Measurements from ENCODE around the gene GRM5.
"Not testable (repeated sequence)": the region's sequence is repeated elsewhere in the genome, so short reads cannot be mapped to it uniquely, and the experiment has no call there.

GRM5 gene

DNA sequence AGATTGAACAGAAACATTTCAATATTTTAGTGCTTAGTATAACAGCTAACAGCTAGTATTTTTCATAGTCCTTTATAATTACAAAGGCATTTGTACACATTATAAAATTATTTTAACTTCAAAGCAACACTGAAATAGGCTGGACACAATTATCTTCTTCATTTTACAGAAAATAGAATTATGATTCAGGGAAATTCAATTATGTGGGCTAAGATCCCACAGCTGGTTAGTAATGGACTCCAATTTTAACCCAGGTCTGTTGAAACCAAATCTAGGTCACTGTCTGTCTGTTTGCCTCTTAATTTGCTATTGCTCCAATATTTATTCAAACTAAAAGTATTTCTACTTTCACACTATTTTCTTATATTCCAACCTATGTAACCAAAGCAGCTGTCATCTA is 574.1 kb downstream of the GRM5 start:
- DNase-seq (ENCODE audit: low spot score) = no peak

DNA sequence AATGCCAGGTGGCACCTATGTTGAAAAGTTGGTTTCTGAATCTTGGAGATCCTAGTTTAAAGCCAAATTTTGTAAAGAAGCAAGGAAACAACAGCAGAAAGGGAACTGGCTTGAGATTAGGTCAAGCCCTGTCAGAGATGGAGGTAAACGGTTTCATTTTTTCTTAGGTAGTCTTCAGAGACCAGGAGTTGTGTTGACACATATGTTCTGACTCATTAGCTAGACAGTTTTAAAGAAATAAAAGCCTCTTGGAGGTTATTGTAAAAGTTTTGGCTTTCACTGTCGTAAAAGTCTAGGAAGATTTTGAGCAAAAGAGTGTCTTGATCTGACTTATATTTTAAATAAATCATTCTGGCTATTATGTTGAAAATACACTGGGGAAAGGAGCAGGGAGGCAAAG is 576.8 kb downstream of the GRM5 start:
- DNase-seq (ENCODE audit: low spot score) = no peak

DNA sequence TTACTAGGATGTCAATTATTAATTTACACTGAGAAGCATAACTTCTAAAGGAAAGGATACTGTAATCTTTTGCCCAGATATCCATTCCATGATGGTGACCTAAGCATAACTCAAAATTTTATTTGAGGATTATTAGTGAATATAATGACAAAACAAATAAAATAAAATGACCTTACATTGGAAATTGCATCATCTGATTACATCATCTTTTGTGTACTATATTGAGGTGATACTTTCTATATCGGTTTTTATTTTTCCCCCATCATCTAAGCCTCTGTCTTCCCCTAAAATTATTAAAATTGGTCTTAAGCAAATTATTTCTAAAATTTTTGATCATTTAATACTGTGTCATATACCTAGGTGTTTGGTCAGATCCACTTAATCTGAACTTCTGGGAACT is 578.1 kb downstream of the GRM5 start:
- DNase-seq (ENCODE audit: low spot score) = no peak

DNA sequence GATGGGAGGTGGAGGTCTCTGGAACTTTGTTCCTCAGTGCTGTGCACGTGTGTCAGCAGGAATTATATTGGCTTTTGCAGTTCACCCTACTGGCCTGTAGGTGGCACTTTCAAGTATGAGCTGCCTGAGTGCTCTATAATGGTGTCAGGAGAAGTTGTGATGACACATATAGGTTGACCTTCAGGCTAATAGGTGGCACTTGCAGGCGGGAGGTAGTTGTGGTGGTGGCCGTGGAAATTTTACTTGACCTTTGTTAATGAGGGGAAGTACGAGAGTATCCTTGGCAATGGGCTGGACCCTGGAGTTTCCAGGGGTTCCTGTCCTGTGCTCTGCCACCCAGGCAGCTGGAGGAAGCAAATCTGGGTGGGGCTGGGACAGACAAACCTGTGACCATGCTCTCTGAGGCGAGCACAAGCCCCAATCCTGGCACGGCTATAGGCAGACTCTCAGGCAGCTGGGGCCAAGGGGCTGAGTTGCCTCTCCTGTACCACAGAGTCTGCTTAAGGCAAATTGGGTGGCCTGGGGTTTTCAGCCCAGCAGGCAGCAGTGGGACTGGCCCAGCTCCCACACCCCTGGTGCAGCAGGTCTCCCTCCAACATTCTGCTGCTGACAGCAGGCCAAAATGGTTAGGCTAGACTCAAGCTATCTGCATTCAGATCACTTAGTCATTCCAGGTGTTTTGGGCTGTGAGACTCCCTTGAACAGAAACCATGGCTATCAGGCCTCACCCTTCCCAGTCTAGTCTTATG is 580.7 kb downstream of the GRM5 start:
- DNase-seq (ENCODE audit: low spot score) = peak; percentile 63

DNA sequence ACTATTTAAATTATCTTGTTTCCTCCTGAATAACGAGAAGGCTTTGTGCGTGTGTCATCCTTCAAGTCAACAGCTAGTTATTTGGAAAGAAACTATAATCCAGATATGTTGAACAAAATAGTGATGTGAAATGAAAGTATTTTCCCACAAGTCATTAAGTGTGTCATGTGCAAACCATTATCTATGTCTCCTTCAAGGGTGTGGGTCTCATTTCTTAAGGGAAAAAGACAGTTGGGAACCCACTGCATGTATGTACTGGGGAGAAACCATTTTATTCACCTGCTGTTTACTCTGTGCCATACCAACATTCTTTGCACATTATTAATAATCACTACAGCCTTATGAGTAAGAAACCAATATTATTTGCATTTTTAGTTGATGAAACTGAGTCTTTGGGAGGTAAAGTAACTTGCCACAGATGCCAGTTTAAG is 582.9 kb downstream of the GRM5 start:
- no peak for DNase-seq (ENCODE audit: low spot score)

DNA sequence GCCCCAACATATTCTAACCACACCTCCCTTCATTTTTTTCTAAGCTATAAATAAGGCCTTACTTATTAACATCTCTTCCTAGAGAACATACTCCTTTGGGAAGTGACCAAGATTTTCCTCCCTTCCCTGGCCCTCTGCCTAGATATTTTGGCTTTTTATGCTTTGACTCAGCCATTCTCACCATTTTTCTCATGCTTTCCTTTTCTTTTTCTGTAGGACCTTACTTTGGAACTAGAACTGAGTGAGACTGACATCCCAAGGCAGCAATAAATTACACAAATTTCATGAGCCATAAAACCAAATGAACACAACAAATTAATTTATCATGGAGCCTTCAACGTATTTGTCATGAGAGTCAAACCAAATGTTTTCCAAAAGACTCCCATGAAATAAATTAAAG is 585.6 kb downstream of the GRM5 start:
- DNase-seq (ENCODE audit: low spot score) = no peak

DNA sequence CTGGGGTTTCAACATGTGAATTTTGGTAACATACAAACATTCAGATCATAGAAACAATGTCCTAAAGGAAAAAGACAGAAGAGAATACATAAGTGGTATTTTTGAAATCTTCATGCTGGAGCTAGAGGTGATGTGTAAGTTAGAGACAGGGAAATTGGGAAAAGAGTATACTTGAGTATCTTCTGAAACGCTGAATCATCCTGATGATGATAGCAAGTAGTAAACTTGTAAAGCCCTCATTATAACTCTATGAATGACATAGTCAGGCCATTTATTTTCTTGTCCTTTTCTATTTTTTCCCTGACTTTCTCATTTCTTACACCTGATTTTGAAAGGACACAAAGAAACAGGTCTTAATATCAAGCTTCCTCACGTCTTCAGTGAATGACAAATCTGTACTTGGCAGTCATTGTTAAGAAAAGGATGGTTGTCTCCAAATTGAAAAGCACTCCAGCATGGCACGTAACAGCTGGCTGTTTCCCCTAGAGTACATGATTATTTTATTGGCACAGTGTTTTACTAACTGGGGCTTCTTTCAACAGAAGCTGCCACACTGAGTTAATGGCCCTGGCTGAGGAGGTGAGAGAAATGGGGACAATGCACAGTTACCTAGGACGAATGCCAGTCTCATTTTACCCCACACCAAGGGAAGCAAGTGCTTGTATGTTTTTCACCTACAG is 587.5 kb downstream of the GRM5 start:
- no peak for DNase-seq (ENCODE audit: low spot score)

DNA sequence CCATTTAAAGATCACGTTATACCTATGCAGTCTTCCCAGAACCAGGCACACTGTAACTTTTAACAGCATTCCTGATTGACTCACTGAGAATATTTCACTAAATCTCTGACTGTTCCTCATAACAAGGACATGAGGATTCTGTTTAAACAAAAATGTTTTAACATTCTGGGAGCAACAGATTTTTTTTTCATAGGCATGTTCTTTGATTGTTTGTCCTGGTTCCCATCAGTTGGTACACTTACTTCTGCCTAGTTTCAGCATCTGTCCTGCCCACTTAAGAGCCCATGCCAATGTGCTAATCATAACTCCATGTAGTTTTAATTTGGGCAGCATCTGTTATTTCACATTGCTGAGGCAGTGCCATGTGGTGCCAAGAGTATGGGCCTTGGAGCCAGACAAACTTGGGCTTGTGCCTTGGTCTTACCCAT is 589.8 kb downstream of the GRM5 start:
- DNase-seq (ENCODE audit: low spot score) = no peak

DNA sequence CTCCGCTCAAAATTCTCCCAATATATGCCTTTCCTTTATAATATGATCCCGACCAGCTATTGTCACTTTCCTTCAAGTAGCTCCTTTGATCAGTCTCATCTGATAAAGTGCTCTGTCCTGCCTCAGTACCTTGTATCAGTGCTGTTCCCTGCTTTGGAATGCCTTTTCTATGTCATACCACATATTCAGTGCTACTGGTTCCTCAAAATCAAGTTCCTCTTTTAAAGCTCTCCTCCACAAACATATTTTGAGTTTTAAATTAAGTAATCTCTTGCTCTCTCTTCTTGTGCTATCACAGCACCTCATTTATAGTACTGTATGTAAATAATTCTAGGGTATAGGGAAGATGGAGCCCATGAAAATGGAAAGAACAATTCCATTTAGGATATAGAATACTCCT is 591.1 kb downstream of the GRM5 start:
- no peak for DNase-seq (ENCODE audit: low spot score)

DNA sequence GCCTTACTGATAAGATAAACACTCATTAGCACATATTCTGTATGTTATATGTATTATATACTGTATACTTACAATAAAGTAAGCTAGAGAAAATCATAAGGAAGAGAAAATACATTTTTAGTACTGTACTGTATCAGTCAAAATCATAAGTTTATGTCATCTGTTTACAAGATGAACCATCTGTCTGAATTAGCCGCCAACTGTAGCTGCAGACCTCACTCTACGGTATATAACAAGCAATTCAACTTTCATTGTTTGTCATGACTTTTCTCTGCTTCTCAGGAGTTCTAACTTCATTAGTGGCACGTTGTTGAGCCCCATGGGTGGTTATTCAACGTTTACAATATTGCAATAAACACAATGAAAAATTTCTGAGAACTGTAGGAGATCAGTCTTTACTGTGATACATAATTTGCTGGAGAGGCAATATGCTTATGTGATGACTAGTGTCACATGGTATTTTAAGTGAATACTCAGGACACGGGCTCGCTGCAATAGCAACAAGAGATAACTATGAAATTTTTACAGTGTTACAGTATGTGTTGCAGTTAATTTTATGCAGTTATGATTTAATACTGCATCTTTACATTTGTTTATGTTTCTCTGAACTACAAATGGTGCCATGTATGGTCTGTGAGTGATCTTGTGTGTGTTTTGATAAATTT is 596.1 kb downstream of the GRM5 start:
- DNase-seq (ENCODE audit: low spot score) = no peak

DNA sequence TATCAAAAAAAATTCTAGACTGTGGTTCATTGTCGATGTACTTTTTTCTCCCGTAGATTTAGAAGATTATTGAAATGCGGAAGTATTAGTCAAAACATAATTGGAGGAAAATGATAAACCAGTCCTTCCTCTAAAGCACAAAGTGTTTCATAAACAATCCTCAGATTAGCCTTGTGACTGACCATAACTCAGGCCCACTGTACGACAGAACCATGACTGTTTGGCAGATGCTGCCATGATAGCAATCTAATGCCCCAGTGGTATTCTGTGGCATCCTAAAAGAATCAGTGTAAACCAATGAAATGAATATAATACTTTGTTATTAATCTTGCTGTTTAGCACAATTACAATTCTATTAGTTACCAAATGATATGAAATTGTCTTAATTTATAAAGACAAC is 601.3 kb downstream of the GRM5 start:
- no peak for DNase-seq (ENCODE audit: low spot score)

DNA sequence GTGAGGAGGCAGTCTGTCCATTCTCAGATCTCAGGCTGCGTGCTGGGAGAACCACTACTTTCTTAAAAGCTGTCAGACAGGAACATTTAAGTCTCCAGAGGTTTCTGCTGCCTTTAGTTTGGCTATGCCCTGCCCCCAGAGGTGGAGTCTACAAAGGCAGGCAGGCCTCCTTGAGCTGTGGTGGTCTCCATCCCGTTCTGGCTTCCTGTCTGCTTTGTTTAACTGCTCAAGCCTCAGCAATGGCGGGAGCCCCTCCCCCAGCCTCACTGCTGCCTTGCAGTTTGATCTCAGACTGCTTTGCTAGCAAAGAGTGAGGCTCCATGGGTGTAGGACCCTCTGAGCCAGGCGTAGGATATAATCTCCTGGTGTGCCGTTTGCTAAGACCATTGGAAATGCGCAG is 602.5 kb downstream of the GRM5 start:
- not testable (repeated sequence) for DNase-seq (ENCODE audit: low spot score)

DNA sequence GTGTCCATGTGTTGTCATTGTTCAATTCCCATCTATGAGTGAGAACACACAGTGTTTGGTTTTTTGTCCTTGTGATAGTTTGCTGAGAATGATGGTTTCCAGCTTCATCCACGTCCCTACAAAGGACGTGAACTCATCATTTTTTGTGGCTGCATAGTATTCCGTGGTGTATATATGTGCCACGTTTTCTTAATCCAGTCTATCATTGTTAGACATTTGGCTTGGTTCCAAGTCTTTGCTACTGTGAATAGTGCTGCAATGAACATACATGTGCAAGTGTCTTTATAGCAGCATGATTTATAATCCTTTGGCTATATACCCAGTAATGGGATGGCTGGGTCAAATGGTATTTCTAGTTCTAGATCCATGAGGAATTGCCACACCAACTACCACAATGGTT is 607.7 kb downstream of the GRM5 start:
- DNase-seq (ENCODE audit: low spot score) = not testable (repeated sequence)

DNA sequence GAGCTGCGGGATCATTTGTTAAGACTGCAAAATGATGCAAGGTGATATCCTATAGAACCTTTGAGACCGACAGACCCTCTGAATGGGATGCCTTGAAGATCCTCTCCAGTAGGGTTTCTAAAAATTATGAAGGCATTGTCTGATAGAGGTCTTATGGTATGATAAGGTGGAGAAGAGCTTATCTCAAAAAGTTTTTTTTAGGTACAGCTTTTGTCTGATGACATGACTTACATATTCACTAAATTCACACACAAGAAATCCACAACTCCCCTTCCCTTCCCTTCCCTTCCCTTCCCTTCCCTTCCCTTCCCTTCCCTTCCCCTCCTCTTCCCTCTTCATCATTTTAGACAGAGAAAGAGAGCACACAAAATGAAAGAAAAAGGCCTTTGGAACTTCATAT is 609.8 kb downstream of the GRM5 start:
- DNase-seq (ENCODE audit: low spot score) = no peak

DNA sequence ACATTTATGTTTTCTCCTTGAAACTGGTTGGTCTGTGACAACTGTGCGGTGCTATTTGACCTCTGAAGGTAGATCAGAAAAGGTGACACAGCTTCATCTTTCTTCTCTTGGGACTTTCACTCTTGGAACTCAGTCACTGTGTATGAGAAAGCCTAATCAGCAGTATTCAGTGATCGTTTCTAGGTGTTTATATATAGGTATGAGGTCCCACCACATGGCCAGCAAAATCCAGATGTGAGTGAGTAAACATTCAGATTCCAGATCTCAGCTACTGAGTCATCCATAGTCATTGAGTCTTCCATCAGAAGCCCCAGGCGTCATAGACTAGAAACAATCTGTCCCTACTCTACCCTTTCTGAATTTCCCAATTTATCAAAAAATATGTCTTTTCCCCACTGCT is 610.9 kb downstream of the GRM5 start:
- DNase-seq (ENCODE audit: low spot score) = no peak

Data from SW480 (cell line).